Brain microvascular endothelial cell (primary cell): ENCODE data around the gene OLA1.
A peak's percentile ranks its signal among the peaks of the same experiment; 100 is the strongest.

Experiments used
- DNase-seq: peaks from one replicate; pipeline ENCODE4 v3.0.0-alpha.2; 2020
- H3K27ac ChIP-seq: fragments of 250-450 bp; sonication (Bioruptor Pico); 2 replicates; pipeline ENCODE4 v1.5.1; 2020; ENCODE audit warnings: mild to moderate bottlenecking, moderate library complexity
- H3K27me3 ChIP-seq: fragments of 250-450 bp; sonication (Bioruptor Pico); replicated peaks from 2 replicates; pipeline ENCODE4 v1.5.1; 2020; ENCODE audit warnings: mild to moderate bottlenecking
- H3K36me3 ChIP-seq: fragments of 250-450 bp; sonication (Bioruptor Pico); replicated peaks from 2 replicates; pipeline ENCODE4 v1.5.1; 2020; ENCODE audit warnings: mild to moderate bottlenecking
- H3K4me3 ChIP-seq: 2 replicates; pipeline ENCODE4 v1.5.1; 2011; ENCODE audit warnings: low read depth, mild to moderate bottlenecking, control low read depth, low read length, moderate library complexity
- in situ Hi-C: cut with HindIII; loops from 2 replicates; pipeline ENCODE4 v1.10.0; 2017; ENCODE audit warnings: low sequenced_read_pairs, low pct_ligation_motif_present
- TF ChIP-seq, protein P1 (sequence below): IDR thresholded peaks from 2 replicates; pipeline ENCODE4 v1.5.1; 2011; ENCODE audit warnings: low read depth, mild to moderate bottlenecking, moderate library complexity, low read length, control low read depth, inconsistent platforms; ENCODE audit errors: missing control alignments

OLA1 gene

DNA sequence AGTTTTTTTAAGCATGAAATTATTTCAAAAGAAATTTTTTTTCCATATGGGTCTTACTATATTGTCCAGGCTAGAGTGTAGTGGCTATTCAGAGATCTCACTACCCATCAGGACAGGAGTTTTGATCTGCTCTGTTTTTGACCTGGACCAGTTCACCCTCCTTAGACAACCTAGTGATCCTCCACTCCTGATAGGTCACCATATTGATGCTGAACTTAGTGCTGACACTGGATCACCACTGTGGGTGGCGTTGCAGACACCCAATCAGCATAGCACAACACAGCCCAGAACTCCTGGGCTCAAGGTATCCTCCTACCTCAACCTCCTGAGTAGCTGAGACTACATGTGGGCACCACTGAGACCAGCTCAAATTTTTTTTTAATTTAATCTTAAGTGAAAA lies 8.2 kb downstream of the OLA1 start:
- in situ Hi-C loops = no loop called here
- no peak for DNase-seq
- Histone ChIP-seq H3K4me3 (no peak overlapping the region), H3K36me3 (no peaks in the 10 kb centered on the region), H3K27ac (no peak overlapping the region), H3K27me3 (no peaks in the 10 kb centered on the region)
- TF ChIP-seq, protein P1, sequence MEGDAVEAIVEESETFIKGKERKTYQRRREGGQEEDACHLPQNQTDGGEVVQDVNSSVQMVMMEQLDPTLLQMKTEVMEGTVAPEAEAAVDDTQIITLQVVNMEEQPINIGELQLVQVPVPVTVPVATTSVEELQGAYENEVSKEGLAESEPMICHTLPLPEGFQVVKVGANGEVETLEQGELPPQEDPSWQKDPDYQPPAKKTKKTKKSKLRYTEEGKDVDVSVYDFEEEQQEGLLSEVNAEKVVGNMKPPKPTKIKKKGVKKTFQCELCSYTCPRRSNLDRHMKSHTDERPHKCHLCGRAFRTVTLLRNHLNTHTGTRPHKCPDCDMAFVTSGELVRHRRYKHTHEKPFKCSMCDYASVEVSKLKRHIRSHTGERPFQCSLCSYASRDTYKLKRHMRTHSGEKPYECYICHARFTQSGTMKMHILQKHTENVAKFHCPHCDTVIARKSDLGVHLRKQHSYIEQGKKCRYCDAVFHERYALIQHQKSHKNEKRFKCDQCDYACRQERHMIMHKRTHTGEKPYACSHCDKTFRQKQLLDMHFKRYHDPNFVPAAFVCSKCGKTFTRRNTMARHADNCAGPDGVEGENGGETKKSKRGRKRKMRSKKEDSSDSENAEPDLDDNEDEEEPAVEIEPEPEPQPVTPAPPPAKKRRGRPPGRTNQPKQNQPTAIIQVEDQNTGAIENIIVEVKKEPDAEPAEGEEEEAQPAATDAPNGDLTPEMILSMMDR = no peak

DNA sequence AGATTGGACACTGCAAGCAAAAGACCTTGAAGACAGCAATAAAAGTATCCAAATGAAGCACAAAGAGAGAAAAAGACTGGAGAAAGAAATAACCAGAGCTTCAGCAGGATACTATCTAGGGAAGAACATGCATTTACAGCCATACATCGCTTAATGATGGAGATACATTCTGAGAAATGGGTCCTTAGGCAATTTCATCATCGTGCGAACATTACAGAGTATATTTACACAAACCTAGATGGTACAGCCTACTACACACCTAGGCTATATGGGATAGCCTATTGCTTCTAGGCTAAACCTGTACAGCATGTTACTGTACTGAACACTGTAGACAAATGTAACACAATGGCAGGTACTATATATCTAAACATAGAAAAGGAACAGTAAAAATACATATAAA lies 11.9 kb downstream of the OLA1 start:
- TF ChIP-seq, protein P1 = no peak
- DNase-seq = no peak
- no peak overlapping the region for H3K4me3 ChIP-seq
- in situ Hi-C loops = no loop called here
- no peak overlapping the region for H3K27ac ChIP-seq
- H3K36me3 ChIP-seq = no peaks in the 10 kb centered on the region
- no peaks in the 10 kb centered on the region for H3K27me3 ChIP-seq

DNA sequence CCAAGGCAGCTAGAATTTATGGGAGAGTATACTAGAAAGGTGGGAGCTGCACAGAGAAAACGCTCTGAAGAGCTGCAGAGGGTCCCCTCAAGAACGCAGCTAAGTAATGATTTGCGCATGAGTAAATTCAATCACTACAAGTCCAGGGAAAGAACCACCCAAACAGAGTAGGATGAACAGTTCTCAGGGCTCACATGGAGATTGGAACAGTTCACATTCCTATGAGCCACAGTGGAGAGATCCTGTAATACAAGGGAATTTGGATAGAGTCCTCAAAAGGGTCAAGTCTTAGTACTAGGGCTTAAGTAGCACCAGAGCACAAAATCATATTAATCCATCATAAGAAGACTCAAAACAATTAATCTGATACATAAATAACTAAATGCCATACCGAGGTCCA lies 12.7 kb downstream of the OLA1 start:
- DNase-seq = peak; percentile 11
- H3K36me3 ChIP-seq = no peaks in the 10 kb centered on the region

DNA sequence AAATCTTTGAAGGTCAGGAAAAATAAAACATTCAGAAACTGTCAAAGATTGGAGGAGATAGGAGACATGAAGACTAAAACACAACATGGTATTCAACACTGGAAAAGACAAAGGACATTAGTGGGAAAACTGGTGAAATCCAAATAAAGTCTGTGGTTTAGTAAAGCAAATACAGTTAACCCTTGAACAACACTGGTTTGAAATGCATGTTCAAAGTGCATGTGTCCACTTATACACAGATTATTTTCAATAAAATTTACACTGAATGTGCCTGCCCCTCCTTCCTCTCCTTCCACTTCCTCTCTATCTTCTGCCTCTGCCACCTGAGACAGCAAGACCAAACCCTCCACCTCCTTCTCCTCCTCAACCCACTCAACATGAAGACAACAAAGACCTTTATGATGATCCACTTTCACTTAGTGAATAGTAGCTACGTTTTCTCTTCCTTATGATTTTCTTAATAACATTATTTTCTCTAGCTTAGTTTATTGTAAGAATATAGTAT lies 14.5 kb downstream of the OLA1 start:
- no peak overlapping the region for H3K4me3 ChIP-seq
- no peaks in the 10 kb centered on the region for H3K36me3 ChIP-seq
- TF ChIP-seq, protein P1 = no peak
- no peak overlapping the region for H3K27ac ChIP-seq
- no peak for DNase-seq
- in situ Hi-C loops = no loop called here
- no peaks in the 10 kb centered on the region for H3K27me3 ChIP-seq

More for the DNA sequence above, 12.7 kb downstream of the OLA1 start:
- Histone ChIP-seq H3K4me3 (no peak overlapping the region), H3K27ac (no peak overlapping the region), H3K27me3 (no peaks in the 10 kb centered on the region)
- TF ChIP-seq, protein P1 = no peak
- in situ Hi-C loops = no loop called here

DNA sequence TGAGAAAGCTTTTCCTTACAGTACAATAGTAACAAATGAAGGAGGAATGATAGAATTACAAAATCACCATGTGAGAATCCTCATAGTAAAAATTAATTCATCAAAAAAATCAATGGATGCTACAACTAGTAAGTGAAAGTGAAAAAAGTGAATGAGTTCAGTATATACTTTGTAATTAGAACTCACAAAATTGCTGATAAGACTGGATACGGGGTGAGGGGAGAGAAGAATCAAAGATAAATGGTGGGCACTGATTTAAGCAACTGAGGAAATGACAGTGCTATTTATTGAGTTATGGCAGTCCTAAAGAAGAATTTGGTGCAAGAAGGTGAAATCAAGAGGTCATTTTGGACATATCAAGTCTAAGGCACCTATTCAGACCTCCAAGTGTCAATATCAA lies 20.6 kb downstream of the OLA1 start:
- peaks cover 6% of the 10 kb centered on the region for H3K36me3 ChIP-seq
- H3K27me3 ChIP-seq = no peaks in the 10 kb centered on the region
- no peak for DNase-seq
- TF ChIP-seq, protein P1 = no peak
- no peak overlapping the region for H3K27ac ChIP-seq
- H3K4me3 ChIP-seq = no peak overlapping the region
- in situ Hi-C loops = no loop called here

DNA sequence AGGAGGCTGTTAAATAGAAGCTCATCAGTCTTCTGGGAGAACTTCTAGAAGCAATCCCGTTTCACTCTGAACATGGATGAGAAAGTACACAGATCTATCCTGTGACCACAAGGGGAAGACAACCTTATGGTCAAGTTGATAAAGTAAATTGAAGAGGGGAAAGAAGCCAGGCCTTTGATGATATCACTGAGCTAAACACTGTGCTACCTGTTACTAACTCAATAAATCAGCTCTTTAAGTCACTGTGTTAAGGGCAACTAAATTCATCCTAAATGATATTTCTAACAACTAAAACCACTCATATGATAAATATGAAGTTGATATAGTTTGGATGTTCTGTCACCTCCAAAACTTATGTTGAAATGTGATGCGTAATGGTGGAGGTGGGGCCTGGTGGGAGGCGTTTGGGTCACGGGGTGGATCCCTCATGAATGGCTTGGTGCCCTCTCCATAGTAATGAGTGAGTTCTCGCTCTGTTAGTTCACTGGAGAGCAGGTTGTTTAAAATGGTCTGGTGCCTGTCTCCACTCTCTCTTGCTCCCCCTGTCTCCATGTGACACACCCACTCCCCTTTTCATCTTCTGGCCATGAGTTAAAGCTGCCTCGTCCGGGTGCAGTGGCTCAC lies 23.6 kb downstream of the OLA1 start:
- DNase-seq = no peak
- TF ChIP-seq, protein P1 = no peak
- Histone ChIP-seq H3K27me3 (no peaks in the 10 kb centered on the region), H3K4me3 (no peak overlapping the region), H3K36me3 (peaks cover 8% of the 10 kb centered on the region), H3K27ac (no peak overlapping the region)
- in situ Hi-C loops = no loop called here
